HFFc6 (cell line): ENCODE results near the gene METTL22. TPM values are rescaled to one million over a fixed set of nuclear protein-coding genes. Genes with fewer than 3 reads are reported as not detected.
"Not testable (repeated sequence)": the region's sequence is repeated elsewhere in the genome, so short reads cannot be mapped to it uniquely, and the experiment has no call there.

Experiments
- DNase-seq: peaks from one replicate; pipeline ENCODE4 v3.0.0-alpha.2; 2018
- H3K27ac Mint-ChIP-seq: 2 replicates; pipeline ENCODE4 v1.8.0; 2020; ENCODE audit warnings: mild to moderate bottlenecking, mixed read lengths
- H3K27me3 Mint-ChIP-seq: 2 replicates; pipeline ENCODE4 v1.8.0; 2021; ENCODE audit warnings: mild to moderate bottlenecking, moderate library complexity, mixed read lengths; ENCODE audit not compliant: insufficient read depth
- H3K36me3 Mint-ChIP-seq: 2 replicates; pipeline ENCODE4 v1.8.0; 2021; ENCODE audit warnings: low read depth, mixed read lengths
- H3K4me1 Mint-ChIP-seq: 2 replicates; pipeline ENCODE4 v1.8.0; 2020; ENCODE audit warnings: low read depth, mixed read lengths
- H3K4me3 Mint-ChIP-seq: 2 replicates; pipeline ENCODE4 v1.8.0; 2020; ENCODE audit warnings: mild to moderate bottlenecking, moderate library complexity, mixed read lengths
- H3K9me3 Mint-ChIP-seq: 2 replicates; pipeline ENCODE4 v1.8.0; 2020; ENCODE audit warnings: mild to moderate bottlenecking, mixed read lengths
- CTCF ChIP-seq: fragments of 200-600 bp; sonication (generic); IDR thresholded peaks from 2 replicates; pipeline ENCODE4 v1.5.0; 2021; ENCODE audit warnings: antibody characterized with exemption, mild to moderate bottlenecking
- total RNA-seq, 6 experiments: library from RNA; stranded (reverse); fragmentation: NEBNext Ultra II Directional; extraction: Animal tissue kit (Norgen Biotek cat#: 25700); gene quantifications; 2 replicates in 1 of 6; 3 replicates in 5 of 6; pipeline ENCODE4 v1.2.3, GENCODE V29; 2021

Gene METTL22
- total RNA-seq, 6 experiments from 2014 or later: 33.5 to 38.0 (median 36.0) TPM

- Mint-ChIP-seq H3K36me3 (peaks cover 18% of the 10 kb centered on the region), H3K27ac (no peak overlapping the region), H3K4me3 (no peak overlapping the region), H3K9me3 (no peaks in the 10 kb centered on the region), H3K4me1 (no peaks in the 10 kb centered on the region), H3K27me3 (no peaks in the 10 kb centered on the region; the same call in 1 of the 2 replicates)
- DNase-seq: no peak
- TF ChIP-seq CTCF: no peak
Measured at GRCh38 chr16:8648877-8649276, 27.4 kb downstream of the METTL22 start.

GRCh38 chr16:8649829-8650554 lies 28.5 kb downstream of the METTL22 start:
- no peaks in the 10 kb centered on the region; the same call in 1 of the 2 replicates for H3K27me3 Mint-ChIP-seq
- H3K4me1 Mint-ChIP-seq: no peaks in the 10 kb centered on the region
- H3K9me3 Mint-ChIP-seq: no peaks in the 10 kb centered on the region
- H3K36me3 Mint-ChIP-seq: peaks cover 18% of the 10 kb centered on the region
- DNase-seq: no peak
- no peak overlapping the region for H3K27ac Mint-ChIP-seq
- no peak for TF ChIP-seq CTCF
- no peak overlapping the region for H3K4me3 Mint-ChIP-seq

DNA sequence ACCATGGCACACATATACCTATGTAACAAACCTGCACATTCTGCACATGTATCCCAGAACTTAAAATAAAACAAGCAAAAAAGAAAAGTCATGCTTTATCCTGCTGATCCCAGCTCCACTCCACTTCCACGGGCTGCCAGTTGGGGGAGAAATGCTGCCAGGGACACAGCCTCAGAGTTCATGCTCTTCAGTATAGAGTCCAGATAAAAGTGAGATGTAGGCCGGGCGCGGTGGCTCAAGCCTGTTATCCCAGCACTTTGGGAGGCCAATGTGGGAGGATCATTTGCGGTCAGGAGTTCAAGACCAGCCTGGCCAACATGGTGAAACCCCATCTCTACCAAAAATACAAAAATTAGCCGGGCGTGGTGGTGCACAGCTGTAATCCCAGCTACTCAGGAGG lies 30.5 kb downstream of the METTL22 start:
- H3K4me1 Mint-ChIP-seq, H3K4me3 Mint-ChIP-seq, H3K27ac Mint-ChIP-seq, H3K9me3 Mint-ChIP-seq, H3K36me3 Mint-ChIP-seq, H3K27me3 Mint-ChIP-seq: not testable (repeated sequence)
- DNase-seq: peak; percentile 28
- peak; percentile 62 for TF ChIP-seq CTCF

DNA sequence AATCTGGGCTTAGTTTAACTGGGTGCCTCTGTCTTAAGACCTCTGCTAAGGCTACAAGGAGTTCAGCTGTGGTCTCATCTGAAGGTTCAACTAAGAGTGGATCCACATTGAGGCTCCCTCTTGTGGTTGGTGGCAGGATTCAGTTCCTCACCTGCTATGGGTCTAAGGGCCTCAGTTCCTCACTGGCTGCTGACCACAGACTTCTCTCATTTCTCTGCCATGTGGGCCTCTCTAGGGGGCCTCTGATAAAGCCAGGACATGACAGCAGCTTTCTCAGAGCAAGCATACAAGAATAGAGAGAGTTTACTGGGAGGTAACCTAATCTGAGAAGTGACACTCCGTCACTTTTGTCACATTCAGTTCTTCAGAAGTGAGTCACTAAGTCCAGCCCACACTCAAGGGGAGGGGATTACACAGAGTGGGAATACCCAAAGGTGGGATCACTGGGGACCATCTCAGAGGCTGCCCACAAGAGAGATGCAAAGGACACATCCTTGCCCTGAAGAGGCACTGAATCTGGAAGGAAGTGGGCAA lies 33.8 kb downstream of the METTL22 start:
- peak; percentile 71 for TF ChIP-seq CTCF
- H3K4me3 Mint-ChIP-seq: no peak overlapping the region
- no peaks in the 10 kb centered on the region for H3K9me3 Mint-ChIP-seq
- no peaks in the 10 kb centered on the region for H3K36me3 Mint-ChIP-seq
- DNase-seq: no peak
- H3K27ac Mint-ChIP-seq: no peak overlapping the region
- H3K27me3 Mint-ChIP-seq: peaks cover 18% of the 10 kb centered on the region
- H3K4me1 Mint-ChIP-seq: no peaks in the 10 kb centered on the region

- Mint-ChIP-seq H3K36me3 (no peaks in the 10 kb centered on the region), H3K4me3 (no peak overlapping the region), H3K27me3 (peaks cover 18% of the 10 kb centered on the region), H3K9me3 (no peaks in the 10 kb centered on the region), H3K4me1 (no peaks in the 10 kb centered on the region), H3K27ac (no peak overlapping the region)
- no peak for DNase-seq
- TF ChIP-seq CTCF: no peak
Measured at GRCh38 chr16:8656376-8656775, 34.9 kb downstream of the METTL22 start.
